Activated T-helper 17 cell treated with anti-CD3 and anti-CD28 coated beads, Interleukin-2, amount 50 U/mL, for 72 hours (primary cell): ENCODE measurements around the gene PGC. TPM values are rescaled to one million over a fixed set of nuclear protein-coding genes. Genes with fewer than 3 reads are reported as not detected.

Experiments used
- ATAC-seq: fragments of 150-1000 bp; cut with Tn5 transposase; replicated peaks from 2 replicates; pipeline ENCODE4 v1.10.0; 2021; ENCODE audit warnings: mild to moderate bottlenecking, moderate library complexity
- H3K27ac Mint-ChIP-seq: one replicate; pipeline ENCODE4 v1.8.0; 2022; ENCODE audit warnings: mixed read lengths
- H3K27me3 Mint-ChIP-seq: one replicate; pipeline ENCODE4 v1.8.0; 2022; ENCODE audit warnings: mixed read lengths
- H3K36me3 Mint-ChIP-seq: one replicate; pipeline ENCODE4 v1.8.0; 2022; ENCODE audit warnings: low read depth, mild to moderate bottlenecking, mixed read lengths
- H3K4me1 Mint-ChIP-seq: one replicate; pipeline ENCODE4 v1.8.0; 2022; ENCODE audit warnings: mixed read lengths
- H3K4me3 Mint-ChIP-seq: one replicate; pipeline ENCODE4 v1.8.0; 2022; ENCODE audit warnings: mild to moderate bottlenecking, mixed read lengths
- H3K9me3 Mint-ChIP-seq: one replicate; pipeline ENCODE4 v1.8.0; 2022; ENCODE audit warnings: mixed read lengths
- total RNA-seq, 2 donors: library from RNA; stranded (reverse); gene quantifications; one replicate each; pipeline ENCODE4 v1.2.3, GENCODE V29; 2022

The PGC gene
- total RNA-seq, 2 donors from 2014 or later, result not detected

GRCh38 chr6:41697861-41698781 lies 49.1 kb downstream of the PGC start:
- no peak overlapping the region for H3K4me3 Mint-ChIP-seq
- no peak for ATAC-seq
- H3K36me3 Mint-ChIP-seq, result no peaks in the 10 kb centered on the region
- H3K9me3 Mint-ChIP-seq, result no peaks in the 10 kb centered on the region
- H3K4me1 Mint-ChIP-seq, result no peaks in the 10 kb centered on the region
- no peak overlapping the region for H3K27ac Mint-ChIP-seq
- no peaks in the 10 kb centered on the region for H3K27me3 Mint-ChIP-seq

GRCh38 chr6:41696788-41697187 lies 50.4 kb downstream of the PGC start:
- H3K4me3 Mint-ChIP-seq, result no peak overlapping the region
- no peaks in the 10 kb centered on the region for H3K27me3 Mint-ChIP-seq
- H3K4me1 Mint-ChIP-seq, result no peaks in the 10 kb centered on the region
- no peak for ATAC-seq
- no peaks in the 10 kb centered on the region for H3K9me3 Mint-ChIP-seq
- no peak overlapping the region for H3K27ac Mint-ChIP-seq
- no peaks in the 10 kb centered on the region for H3K36me3 Mint-ChIP-seq

GRCh38 chr6:41695825-41696224 lies 51.4 kb downstream of the PGC start:
- H3K4me3 Mint-ChIP-seq, result no peak overlapping the region
- no peaks in the 10 kb centered on the region for H3K9me3 Mint-ChIP-seq
- H3K36me3 Mint-ChIP-seq, result no peaks in the 10 kb centered on the region

GRCh38 chr6:41694815-41695526 lies 52.2 kb downstream of the PGC start:
- H3K27ac Mint-ChIP-seq, result no peak overlapping the region
- no peak for ATAC-seq
- H3K4me3 Mint-ChIP-seq, result no peak overlapping the region
- H3K27me3 Mint-ChIP-seq, result no peaks in the 10 kb centered on the region
- H3K9me3 Mint-ChIP-seq, result no peaks in the 10 kb centered on the region
- no peaks in the 10 kb centered on the region for H3K36me3 Mint-ChIP-seq
- H3K4me1 Mint-ChIP-seq, result no peaks in the 10 kb centered on the region

More at GRCh38 chr6:41695825-41696224, 51.4 kb downstream of the PGC start:
- ATAC-seq, result no peak
- Mint-ChIP-seq H3K4me1 (no peaks in the 10 kb centered on the region), H3K27ac (no peak overlapping the region), H3K27me3 (no peaks in the 10 kb centered on the region)

- Mint-ChIP-seq H3K27ac (peak overlapping the region; percentile 25), H3K36me3 (no peaks in the 10 kb centered on the region), H3K27me3 (no peaks in the 10 kb centered on the region), H3K4me3 (no peak overlapping the region), H3K9me3 (no peaks in the 10 kb centered on the region), H3K4me1 (peaks cover 3% of the 10 kb centered on the region)
- ATAC-seq, result no peak
Observed at GRCh38 chr6:41693281-41694240, 53.6 kb downstream of the PGC start.

- no peak for ATAC-seq
- H3K4me3 Mint-ChIP-seq, result no peak overlapping the region
- no peaks in the 10 kb centered on the region for H3K27me3 Mint-ChIP-seq
- peaks cover 3% of the 10 kb centered on the region for H3K4me1 Mint-ChIP-seq
- H3K27ac Mint-ChIP-seq, result no peak overlapping the region
- no peaks in the 10 kb centered on the region for H3K9me3 Mint-ChIP-seq
- H3K36me3 Mint-ChIP-seq, result no peaks in the 10 kb centered on the region
Observed at GRCh38 chr6:41692730-41693129, 54.5 kb downstream of the PGC start.

GRCh38 chr6:41692080-41692675 lies 55.0 kb downstream of the PGC start:
- no peak overlapping the region for H3K4me3 Mint-ChIP-seq
- no peak for ATAC-seq

GRCh38 chr6:41691426-41692079 lies 55.6 kb downstream of the PGC start:
- Mint-ChIP-seq H3K27me3 (no peaks in the 10 kb centered on the region), H3K9me3 (no peaks in the 10 kb centered on the region), H3K4me3 (no peak overlapping the region), H3K4me1 (peaks cover 3% of the 10 kb centered on the region), H3K27ac (no peak overlapping the region), H3K36me3 (no peaks in the 10 kb centered on the region)
- ATAC-seq, result no peak

More at GRCh38 chr6:41692080-41692675, 55.0 kb downstream of the PGC start:
- Mint-ChIP-seq H3K27me3 (no peaks in the 10 kb centered on the region), H3K9me3 (no peaks in the 10 kb centered on the region), H3K36me3 (no peaks in the 10 kb centered on the region), H3K27ac (no peak overlapping the region), H3K4me1 (peaks cover 3% of the 10 kb centered on the region)

- ATAC-seq, result no peak
- no peaks in the 10 kb centered on the region for H3K36me3 Mint-ChIP-seq
Observed at GRCh38 chr6:41690541-41691330, 56.5 kb downstream of the PGC start.

GRCh38 chr6:41689171-41690008 lies 57.8 kb downstream of the PGC start:
- no peak overlapping the region for H3K4me3 Mint-ChIP-seq
- peaks cover 3% of the 10 kb centered on the region for H3K4me1 Mint-ChIP-seq
- H3K27ac Mint-ChIP-seq, result no peak overlapping the region
- no peaks in the 10 kb centered on the region for H3K27me3 Mint-ChIP-seq
- no peak for ATAC-seq
- no peaks in the 10 kb centered on the region for H3K36me3 Mint-ChIP-seq
- no peaks in the 10 kb centered on the region for H3K9me3 Mint-ChIP-seq

More at GRCh38 chr6:41690541-41691330, 56.5 kb downstream of the PGC start:
- Mint-ChIP-seq H3K4me3 (no peak overlapping the region), H3K27ac (no peak overlapping the region), H3K4me1 (peaks cover 3% of the 10 kb centered on the region), H3K27me3 (no peaks in the 10 kb centered on the region), H3K9me3 (no peaks in the 10 kb centered on the region)

- Mint-ChIP-seq H3K9me3 (no peaks in the 10 kb centered on the region), H3K27me3 (no peaks in the 10 kb centered on the region), H3K27ac (peak overlapping the region; percentile 54), H3K4me1 (peaks cover 3% of the 10 kb centered on the region), H3K36me3 (no peaks in the 10 kb centered on the region), H3K4me3 (no peak overlapping the region)
- no peak for ATAC-seq
Observed at GRCh38 chr6:41688256-41688965, 58.8 kb downstream of the PGC start.
